Measurements from ENCODE around the gene FHIT. TPM values are rescaled to one million over a fixed set of nuclear protein-coding genes. Genes with fewer than 3 reads are reported as not detected.
"Not testable (repeated sequence)": the region's sequence is repeated elsewhere in the genome, so short reads cannot be mapped to it uniquely, and the experiment has no call there.

FHIT gene
- total RNA-seq, 1 experiment from 2014 or later = 0.39 TPM

GRCh38 chr3:59836531-59836930, 1414.7 kb downstream of the FHIT start:
- no peak for DNase-seq (ENCODE audit: low read depth)

GRCh38 chr3:59832702-59833101, 1418.5 kb downstream of the FHIT start:
- DNase-seq (ENCODE audit: low read depth) = no peak

GRCh38 chr3:59832241-59832640, 1419.0 kb downstream of the FHIT start:
- no peak for DNase-seq (ENCODE audit: low read depth)

DNA sequence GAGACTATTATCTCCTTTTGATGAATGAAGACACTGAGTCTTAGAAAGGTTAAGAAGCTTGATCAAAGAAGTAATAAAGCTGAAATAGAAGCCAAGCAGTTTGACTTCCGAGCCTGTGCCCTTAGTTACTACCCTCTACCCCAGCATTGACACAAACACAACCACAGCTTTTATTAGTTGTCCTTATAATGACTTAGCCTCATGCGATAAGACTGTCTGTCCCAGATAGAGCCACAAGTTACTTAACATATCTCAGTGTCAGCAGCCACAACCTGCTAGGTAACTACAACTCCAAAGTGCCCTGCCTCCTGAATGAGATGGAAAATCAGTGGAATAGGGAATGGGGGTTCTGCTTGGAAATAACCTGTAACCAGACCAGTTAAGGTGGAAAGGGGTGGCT, 1419.9 kb downstream of the FHIT start:
- DNase-seq (ENCODE audit: low read depth) = no peak

- no peak for DNase-seq (ENCODE audit: low read depth)
Measured at GRCh38 chr3:59829527-59829926, 1421.7 kb downstream of the FHIT start.

DNA sequence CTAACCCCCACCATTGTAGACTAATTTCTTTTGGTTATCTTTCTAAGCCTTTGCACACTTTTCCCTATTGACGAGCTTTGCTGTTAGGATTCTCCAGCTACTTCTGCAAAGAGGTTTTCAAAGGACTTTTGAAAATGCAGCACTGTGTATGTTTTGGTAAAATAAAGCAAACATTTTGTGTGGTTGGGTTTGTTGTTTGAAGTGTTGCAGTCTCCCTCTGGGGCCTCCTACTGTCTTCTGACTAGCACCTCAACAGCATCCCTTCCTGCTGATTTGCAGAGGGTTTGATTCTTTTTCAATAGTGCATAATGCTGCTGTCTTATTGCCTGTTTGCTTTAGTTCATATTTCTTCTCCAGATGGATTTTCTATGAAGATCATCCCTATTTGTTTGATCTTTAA, 1426.4 kb downstream of the FHIT start:
- DNase-seq (ENCODE audit: low read depth) = no peak

DNA sequence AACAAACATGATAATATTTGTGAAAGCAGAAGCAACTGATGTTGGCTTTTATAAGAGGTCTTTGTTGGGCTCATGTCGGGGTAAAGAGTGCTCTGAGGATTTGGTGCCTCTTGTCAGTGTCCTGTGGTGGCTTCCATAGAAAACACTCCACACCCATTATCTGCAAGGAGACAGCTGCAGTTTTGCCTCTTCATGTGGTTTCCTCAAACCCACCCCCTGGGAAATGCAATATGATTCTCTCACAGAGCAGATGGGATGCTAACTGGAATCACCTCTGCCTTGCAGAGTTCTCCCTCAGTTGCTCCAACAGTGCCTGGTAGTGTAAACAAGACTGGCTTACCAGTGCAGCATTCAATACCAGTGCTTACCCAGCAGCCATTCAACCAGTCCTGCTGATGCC, 1430.0 kb downstream of the FHIT start:
- no peak for DNase-seq (ENCODE audit: low read depth)

DNA sequence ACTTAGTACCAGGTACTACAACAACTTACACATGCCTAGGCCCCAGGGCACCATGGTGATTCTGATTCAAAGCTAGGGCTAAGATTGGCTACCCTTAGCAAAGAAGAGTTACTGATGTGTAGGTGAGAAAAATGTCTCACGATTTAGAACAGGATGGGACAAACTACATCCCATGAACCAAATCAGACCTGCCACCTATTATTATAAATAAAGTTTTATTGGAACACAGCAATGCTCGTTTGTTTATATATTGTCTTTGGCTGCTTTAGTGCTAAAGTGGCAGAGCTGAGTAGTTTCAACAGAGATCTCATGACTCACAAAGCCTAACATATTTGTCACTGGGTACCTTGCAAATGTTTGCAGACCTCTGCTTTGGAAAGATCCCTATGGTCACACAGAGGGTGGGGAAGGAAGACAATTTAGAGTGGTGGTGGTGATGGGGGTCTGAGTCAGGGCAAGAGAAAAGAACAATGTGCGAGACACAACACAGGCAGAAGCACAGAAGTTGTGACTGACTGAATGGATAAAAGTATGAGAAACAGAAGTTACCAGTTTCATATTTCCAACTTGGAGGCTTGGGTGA, 1430.8 kb downstream of the FHIT start:
- peak; percentile 74 for DNase-seq (ENCODE audit: low read depth)

GRCh38 chr3:59818919-59819300, 1432.3 kb downstream of the FHIT start:
- DNase-seq (ENCODE audit: low read depth) = no peak

GRCh38 chr3:59818033-59818918, 1433.0 kb downstream of the FHIT start:
- peak; percentile 98 for DNase-seq (ENCODE audit: low read depth)

DNA sequence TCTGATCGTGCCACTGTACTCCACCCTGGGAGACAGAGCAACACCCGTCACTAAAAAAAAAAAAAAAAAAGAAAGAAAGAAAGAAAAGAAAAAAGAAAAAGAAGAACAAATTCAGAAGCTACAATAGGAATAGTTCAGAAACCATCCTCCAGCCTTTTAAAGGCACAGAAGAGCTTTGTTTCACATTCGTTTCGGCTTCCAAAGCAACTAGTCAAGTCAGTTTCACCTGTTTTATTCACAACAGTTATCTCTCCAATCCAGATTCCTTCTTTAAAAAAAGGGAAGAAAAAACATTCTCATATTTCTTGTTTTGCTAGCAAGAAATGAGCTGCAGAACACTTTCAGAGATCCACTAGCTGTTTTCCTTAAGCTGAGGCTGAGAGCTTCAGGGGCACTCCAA, 1433.7 kb downstream of the FHIT start:
- peak; percentile 46 for DNase-seq (ENCODE audit: low read depth)

DNA sequence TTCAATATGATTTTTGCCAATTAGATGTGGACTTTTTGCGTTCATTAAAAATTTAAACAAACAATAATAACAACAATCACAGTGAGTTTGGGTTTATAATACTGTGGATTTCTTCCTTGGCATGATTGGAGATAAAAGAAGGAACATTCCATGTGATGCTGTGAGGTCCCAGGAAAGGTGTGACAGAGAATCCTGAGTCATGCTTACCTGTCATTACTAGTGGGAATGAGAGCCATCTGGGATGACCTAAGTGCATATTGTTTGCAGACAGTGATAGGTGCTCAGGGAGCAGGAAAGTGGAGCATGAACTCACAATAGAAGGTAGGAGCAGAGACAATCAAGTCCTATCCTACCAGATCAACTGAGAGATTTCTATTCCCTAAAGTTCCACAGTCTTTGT, 1434.9 kb downstream of the FHIT start:
- DNase-seq (ENCODE audit: low read depth) = no peak

- DNase-seq (ENCODE audit: low read depth) = peak; percentile 71
Measured at GRCh38 chr3:59813148-59813538, 1438.1 kb downstream of the FHIT start.

DNA sequence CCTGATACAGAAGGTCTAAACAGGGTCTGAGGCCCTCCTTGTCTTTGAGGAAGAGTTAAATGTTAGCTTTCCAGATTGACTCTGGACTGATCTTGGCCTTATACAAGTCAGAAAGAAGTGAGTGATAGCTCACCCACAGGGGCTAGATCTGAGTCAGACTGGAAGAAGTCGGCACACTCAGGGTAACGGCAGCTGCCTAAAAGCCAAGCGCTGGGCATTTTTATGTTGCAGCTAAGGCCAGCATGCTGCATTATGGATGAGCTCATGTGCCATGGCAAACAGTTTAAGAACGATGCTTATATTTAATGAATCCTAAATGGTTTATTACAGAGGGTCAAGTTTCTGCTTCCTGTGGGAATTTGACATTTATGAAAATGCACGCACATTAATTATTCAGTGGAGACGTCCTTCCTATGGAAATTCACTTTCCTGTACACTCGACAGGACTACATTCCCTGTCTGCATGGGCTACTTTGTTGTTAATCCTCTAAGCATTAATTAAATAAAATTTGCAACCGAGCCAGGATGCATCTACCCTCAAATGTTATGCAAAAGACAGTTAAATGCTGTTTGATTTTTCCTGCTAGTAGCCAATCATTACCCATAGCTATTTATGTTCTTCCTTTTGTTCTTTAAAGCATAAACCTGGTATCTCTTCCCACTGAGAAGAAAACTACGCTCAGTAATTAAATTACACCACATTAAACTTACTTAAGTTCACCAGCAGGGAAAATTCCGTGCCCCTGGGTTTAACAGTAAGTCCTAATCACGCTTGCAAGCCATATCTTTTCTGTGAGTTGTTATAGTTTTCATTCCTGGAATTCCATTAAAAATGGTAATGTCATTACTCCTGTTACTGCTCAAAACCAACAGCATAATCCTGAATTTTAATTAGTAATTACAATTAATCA, 1438.8 kb downstream of the FHIT start:
- peak; percentile 80 for DNase-seq (ENCODE audit: low read depth)

GRCh38 chr3:59811160-59811559, 1440.1 kb downstream of the FHIT start:
- no peak for DNase-seq (ENCODE audit: low read depth)

DNA sequence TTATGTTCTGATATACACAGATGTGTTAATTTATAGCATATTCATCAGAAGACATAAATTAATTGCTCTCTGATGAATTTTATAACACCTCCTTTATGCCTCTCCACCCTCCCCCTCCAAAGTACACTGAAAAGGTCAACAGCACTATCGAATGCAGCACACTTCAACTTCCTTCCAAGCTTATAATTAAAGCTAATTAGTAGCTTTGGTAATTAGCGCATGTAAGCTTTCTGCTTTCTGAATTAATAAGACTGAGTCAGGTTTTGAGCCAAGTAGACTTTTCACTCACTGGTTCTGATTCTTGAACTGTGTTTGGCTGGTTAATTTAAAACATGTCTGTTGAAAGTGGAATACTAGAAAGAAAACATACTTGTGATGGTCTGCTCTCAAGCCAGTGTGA, 1440.6 kb downstream of the FHIT start:
- no peak for DNase-seq (ENCODE audit: low read depth)

DNA sequence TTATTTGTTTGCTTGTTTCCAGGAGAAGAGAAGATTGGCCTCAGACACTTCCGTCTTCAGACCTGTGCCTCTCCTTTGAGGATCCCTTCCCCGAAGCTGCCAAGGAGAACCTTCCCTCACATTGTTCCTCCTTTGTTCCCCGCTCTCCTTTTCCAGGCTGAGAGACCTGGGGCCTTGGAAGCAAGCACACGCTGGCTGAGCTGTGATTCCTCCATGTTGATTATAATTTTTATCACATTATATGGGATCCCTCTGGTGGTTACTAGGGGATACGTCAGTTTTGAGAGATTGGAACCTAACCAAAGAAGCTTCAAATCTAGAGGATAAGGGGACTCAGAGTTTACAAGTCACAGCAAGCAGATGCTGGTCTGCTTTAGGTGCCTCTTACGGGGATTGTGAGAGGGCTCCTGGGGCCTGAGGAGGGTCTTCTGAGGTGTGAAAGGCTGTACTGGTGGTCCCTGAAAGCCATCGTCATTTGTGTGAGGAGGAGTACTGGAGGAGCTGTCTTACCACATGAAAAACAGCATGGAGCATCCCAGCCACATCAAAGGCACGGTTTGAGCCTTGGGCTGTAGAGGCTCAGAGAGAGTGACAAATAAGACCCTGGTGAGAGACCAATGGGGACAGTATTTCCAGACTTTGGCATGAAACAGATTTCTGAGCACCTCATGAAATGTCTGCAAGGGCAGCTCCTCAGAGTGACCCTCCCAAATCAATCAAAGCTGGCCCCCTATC, 1441.4 kb downstream of the FHIT start:
- DNase-seq (ENCODE audit: low read depth) = peak; percentile 71

DNA sequence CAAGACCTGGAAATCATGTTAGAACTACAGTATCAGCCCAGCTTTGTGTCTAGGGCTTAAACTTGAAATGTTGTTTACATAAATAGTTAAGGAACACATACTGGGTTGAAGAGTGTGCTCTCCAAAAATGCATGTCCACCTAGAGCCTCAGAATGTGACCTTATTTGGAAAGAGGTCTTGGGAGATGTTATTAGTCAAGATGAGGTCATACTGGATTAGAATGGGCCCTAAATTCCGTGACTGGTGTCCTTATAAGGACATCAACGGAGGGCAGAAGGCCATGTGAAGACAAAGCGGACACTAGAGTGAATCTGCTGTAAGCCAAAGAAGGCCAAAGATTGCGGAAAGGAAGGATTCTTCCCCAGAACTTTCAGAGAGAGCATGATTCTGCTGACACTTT, 1442.2 kb downstream of the FHIT start:
- DNase-seq (ENCODE audit: low read depth) = peak; percentile 95

DNA sequence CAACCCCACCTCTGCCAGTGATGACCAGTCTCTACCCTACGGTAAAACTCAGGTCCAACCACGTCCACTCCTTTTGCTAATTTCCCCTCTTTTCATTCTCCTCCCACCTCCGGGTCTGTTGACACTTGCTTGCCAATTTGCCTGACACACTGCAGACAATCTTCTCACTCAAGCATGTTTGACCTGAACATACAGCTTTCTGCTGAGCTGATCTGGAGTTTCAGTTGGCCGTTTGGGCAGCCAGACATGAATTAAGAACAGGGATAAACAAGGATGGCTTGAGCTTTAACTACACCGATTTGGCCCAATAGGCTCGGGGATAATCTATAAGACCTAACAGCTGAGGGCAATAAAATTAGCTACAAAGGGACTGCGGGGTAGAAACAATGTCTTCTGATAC, 1442.8 kb downstream of the FHIT start:
- no peak for DNase-seq (ENCODE audit: low read depth)

DNA sequence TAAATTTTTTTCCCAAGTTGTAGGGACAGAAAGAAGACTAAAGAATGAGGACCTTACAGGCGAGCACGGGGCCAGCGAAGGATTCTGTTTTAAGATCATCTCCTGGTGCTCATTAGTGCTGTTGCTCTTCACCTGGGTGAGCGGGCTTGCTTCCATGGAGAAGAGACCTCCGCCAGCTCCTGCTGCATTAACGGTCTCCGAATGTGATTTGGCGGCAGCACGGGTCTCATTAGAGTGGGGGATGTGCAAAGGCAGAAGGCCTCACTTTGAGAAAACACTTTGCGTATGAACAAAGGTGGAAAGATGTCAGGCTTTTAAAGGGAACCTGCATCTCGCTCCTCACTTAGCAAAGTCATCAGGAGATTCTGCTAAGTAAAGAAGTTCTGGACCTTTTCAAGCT, 1448.0 kb downstream of the FHIT start:
- DNase-seq (ENCODE audit: low read depth) = no peak

DNA sequence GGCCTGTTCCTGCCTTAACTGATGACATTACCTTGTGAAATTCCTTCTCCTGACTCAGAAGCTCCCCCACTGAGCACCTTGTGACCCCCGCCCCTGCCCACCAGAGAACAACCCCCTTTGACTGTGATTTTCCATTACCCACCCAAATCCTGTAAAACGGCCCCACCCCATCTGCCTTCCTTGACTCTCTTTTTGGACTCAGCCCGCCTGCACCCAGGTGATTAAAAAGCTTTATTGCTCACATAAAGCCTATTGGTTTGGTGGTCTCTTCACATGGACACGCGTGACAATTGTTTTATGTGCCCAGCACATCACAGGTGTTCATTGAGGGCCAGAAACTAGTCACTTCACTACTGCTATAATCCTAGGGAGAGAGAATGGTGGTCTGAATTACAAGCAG, 1448.8 kb downstream of the FHIT start:
- not testable (repeated sequence) for DNase-seq (ENCODE audit: low read depth)

DNA sequence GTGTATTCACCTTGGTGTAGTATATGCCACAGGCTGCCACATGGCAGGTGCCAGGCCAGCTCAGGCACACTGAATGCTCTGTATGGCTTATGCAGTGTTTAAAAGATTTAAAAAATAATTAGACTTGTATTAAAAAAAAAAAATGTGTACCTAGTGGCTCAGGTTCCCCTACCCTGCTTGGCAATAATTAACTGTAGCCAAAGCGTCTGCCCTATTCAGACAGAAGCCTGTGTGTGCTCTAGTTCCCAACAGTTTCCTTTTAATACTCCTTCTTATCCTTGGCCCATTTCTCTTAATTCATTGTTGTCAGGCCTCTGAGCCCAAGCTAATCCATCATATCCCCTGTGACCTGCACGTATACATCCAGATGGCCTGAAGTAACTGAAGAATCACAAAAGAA, 1449.2 kb downstream of the FHIT start:
- no peak for DNase-seq (ENCODE audit: low read depth)

Data from M059J (cell line).